Ovary (tissue), 3 donors: ENCODE data around the gene VCX2.

Source experiments
- CTCF ChIP-seq, 3 donors: fragments of 450-650 bp in 2 of 3; fragments of 200-600 bp in 1 of 3; IDR thresholded peaks; one replicate each; pipeline versions ENCODE4 v1.5.1 to v1.8.0; 2016 to 2022; ENCODE audit warnings: antibody characterized with exemption in 3 of 3, mild to moderate bottlenecking in 1 of 3
- EP300 ChIP-seq: sonication (generic); formaldehyde crosslinking; IDR thresholded peaks from one replicate; pipeline ENCODE4 v1.6.1; 2017; ENCODE audit warnings: antibody characterized with exemption
- POLR2A ChIP-seq: fragments of 450-650 bp; IDR thresholded peaks from one replicate; pipeline ENCODE4 v1.6.1; 2017; ENCODE audit warnings: antibody characterized with exemption, mild to moderate bottlenecking, moderate library complexity
- donor health status: DM: no; HTN: no; CAD: no.

- no peak for TF ChIP-seq POLR2A
- TF ChIP-seq CTCF (IDR thresholded peaks at IDR 0.05), result no peak
- TF ChIP-seq EP300, result no peak
Measured at GRCh38 chrX:8141896-8142295, 29.2 kb downstream of the VCX2 start.
